DOHH2 (cell line): ENCODE results near the gene IFI27.
"Not testable (repeated sequence)": the region's sequence is repeated elsewhere in the genome, so short reads cannot be mapped to it uniquely, and the experiment has no call there.

Experiments used
- CTCF ChIP-seq: fragments of 200-600 bp; sonication (generic); IDR thresholded peaks from one replicate; pipeline ENCODE4 v1.5.1; 2014; ENCODE audit warnings: antibody characterized with exemption, mild to moderate bottlenecking, low read depth, low read length; ENCODE audit not compliant: poor library complexity, severe bottlenecking
- EZH2phosphoT487 ChIP-seq: fragments of 200-600 bp; sonication (generic); IDR thresholded peaks from 2 replicates; pipeline ENCODE4 v1.6.1; 2017; ENCODE audit warnings: borderline replicate concordance, mild to moderate bottlenecking, antibody characterized with exemption, low read length, moderate library complexity, mixed read lengths

GRCh38 chr14:94072076-94072475 lies 38.5 kb upstream of the IFI27 start:
- TF ChIP-seq CTCF, EZH2phosphoT487: not testable (repeated sequence)
